Measurements from ENCODE around the gene CNNM1. TPM values are rescaled to one million over a fixed set of nuclear protein-coding genes. Genes with fewer than 3 reads are reported as not detected.

Gene CNNM1
- polyA plus RNA-seq, 1 experiment: 0.14 TPM

DNA sequence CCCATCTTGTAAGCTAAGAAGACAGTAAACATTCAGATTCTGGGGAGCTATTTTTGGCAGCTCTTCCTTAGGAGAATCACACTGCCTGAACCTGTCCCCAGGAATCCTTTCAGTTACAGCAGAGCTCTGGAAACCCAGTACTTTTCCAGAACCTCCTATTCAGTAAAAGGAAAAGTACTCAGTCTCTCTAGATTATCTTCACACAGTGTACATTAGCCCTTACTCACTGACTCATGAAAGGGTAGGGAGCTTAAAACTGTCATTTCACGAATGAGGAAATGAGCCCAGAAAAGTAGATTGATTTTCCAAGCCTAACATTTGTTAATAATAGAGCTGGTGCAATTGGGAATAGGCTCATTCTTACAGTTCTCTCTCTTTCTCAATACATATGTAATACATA lies 3.9 kb upstream of the CNNM1 start:
- peaks cover 10% of the 10 kb centered on the region for H3K27me3 ChIP-seq (ENCODE audit: control insufficient read depth, insufficient read depth, low read length)
- no peak overlapping the region for H3K27ac ChIP-seq (ENCODE audit: low read depth, low read length)
- H3K4me3 ChIP-seq (ENCODE audit: low read depth, low read length): no peak overlapping the region
- no peak for DNase-seq (ENCODE audit: low read depth, low spot score)
- peaks cover 4% of the 10 kb centered on the region; the same call in 1 of the 2 replicates for H3K9me3 ChIP-seq (ENCODE audit: control insufficient read depth, insufficient read depth, low read length)
- ChIA-PET POLR2A (no interaction called here), CTCF (interaction anchor here (0.5 kb wide), 1 partner anchor 586 kb away, joined by 3 read pairs; no protein-coding TSS in a partner anchor)
- TF ChIP-seq, protein P1, sequence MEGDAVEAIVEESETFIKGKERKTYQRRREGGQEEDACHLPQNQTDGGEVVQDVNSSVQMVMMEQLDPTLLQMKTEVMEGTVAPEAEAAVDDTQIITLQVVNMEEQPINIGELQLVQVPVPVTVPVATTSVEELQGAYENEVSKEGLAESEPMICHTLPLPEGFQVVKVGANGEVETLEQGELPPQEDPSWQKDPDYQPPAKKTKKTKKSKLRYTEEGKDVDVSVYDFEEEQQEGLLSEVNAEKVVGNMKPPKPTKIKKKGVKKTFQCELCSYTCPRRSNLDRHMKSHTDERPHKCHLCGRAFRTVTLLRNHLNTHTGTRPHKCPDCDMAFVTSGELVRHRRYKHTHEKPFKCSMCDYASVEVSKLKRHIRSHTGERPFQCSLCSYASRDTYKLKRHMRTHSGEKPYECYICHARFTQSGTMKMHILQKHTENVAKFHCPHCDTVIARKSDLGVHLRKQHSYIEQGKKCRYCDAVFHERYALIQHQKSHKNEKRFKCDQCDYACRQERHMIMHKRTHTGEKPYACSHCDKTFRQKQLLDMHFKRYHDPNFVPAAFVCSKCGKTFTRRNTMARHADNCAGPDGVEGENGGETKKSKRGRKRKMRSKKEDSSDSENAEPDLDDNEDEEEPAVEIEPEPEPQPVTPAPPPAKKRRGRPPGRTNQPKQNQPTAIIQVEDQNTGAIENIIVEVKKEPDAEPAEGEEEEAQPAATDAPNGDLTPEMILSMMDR (IDR thresholded peaks at IDR 0.05; ENCODE audit: low read depth, low read length): no peak

GRCh38 chr10:99326871-99327270 lies 2.3 kb upstream of the CNNM1 start:
- ChIA-PET POLR2A (no interaction called here), CTCF (no interaction called here)
- Histone ChIP-seq H3K4me3 (ENCODE audit: low read depth, low read length) (no peak overlapping the region), H3K27me3 (ENCODE audit: control insufficient read depth, insufficient read depth, low read length) (peaks cover 22% of the 10 kb centered on the region), H3K27ac (ENCODE audit: low read depth, low read length) (no peak overlapping the region), H3K9me3 (ENCODE audit: control insufficient read depth, insufficient read depth, low read length) (peaks cover 4% of the 10 kb centered on the region; the same call in 1 of the 2 replicates)
- no peak for DNase-seq (ENCODE audit: low read depth, low spot score)
- TF ChIP-seq, protein P1 (IDR thresholded peaks at IDR 0.05; ENCODE audit: low read depth, low read length): no peak

DNA sequence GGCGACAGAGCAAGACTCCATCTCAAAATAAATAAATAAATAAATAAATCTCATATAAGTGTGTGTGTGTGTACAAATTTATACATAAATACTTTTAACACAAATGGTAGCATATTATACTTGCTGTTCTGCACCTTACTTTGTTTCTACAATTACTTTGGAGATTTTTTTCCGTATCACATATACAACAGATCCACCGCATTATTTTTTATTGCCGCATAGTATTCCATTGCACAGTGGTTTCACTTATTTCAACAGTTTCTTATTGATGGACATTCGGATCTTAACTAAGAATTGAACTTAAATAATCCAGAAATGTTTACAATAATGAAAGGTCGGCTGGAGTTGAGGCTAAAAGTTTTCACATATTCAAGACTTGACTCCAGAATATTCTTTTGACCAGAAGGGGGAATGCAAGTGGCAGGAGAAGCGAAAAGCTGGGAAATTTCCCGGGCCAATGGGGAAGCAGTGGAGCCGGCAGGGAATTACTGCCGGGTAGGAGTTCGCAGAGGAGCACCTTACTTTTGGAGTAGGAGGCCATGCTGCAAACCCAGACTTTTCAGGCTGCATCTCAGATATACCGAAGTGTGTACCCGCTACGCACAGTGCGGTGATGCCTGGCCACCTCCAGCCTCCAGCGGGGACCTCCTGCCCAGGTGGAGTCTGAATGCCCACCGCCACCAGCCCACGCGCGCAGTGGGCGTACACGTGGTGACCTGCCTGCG lies 415 bp upstream of the CNNM1 start:
- TF ChIP-seq, protein P1 (IDR thresholded peaks at IDR 0.05; ENCODE audit: low read depth, low read length): no peak
- Histone ChIP-seq H3K27ac (ENCODE audit: low read depth, low read length) (no peak overlapping the region), H3K9me3 (ENCODE audit: control insufficient read depth, insufficient read depth, low read length) (peaks cover 4% of the 10 kb centered on the region; the same call in 1 of the 2 replicates), H3K27me3 (ENCODE audit: control insufficient read depth, insufficient read depth, low read length) (peaks cover 22% of the 10 kb centered on the region), H3K4me3 (ENCODE audit: low read depth, low read length) (peak overlapping the region; percentile 42)
- DNase-seq (ENCODE audit: low read depth, low spot score): no peak
- CTCF ChIA-PET: interaction anchor here (0.6 kb wide), 1 partner anchor 385 kb away, joined by 4 read pairs; no protein-coding TSS in a partner anchor
- POLR2A ChIA-PET: no interaction called here

DNA sequence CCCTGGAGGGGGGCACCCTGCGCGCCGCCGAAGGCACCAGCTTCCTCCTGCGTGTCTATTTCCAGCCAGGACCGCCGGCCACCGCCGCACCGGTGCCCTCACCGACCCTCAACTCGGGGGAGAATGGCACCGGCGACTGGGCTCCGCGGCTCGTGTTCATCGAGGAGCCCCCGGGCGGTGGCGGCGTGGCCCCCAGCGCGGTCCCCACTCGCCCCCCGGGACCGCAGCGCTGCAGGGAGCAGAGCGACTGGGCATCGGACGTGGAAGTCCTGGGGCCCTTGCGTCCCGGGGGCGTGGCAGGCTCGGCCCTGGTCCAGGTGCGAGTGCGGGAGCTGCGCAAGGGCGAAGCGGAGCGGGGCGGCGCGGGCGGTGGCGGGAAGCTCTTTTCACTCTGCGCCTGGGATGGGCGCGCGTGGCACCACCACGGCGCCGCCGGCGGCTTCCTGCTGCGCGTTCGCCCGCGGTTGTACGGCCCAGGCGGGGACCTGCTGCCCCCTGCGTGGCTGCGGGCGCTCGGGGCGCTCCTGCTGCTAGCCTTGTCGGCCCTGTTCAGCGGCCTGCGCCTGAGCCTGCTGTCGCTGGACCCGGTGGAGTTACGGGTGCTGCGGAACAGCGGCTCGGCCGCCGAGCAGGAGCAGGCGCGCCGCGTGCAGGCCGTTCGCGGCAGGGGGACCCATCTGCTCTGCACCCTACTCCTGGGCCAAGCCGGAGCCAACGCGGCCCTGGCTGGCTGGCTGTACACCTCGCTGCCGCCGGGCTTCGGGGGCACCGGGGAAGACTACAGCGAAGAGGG lies 594 bp downstream of the CNNM1 start:
- Histone ChIP-seq H3K27ac (ENCODE audit: low read depth, low read length) (no peak overlapping the region), H3K4me3 (ENCODE audit: low read depth, low read length) (peak overlapping the region; percentile 42), H3K9me3 (ENCODE audit: control insufficient read depth, insufficient read depth, low read length) (peaks cover 4% of the 10 kb centered on the region; the same call in 1 of the 2 replicates), H3K27me3 (ENCODE audit: control insufficient read depth, insufficient read depth, low read length) (peaks cover 22% of the 10 kb centered on the region)
- DNase-seq (ENCODE audit: low read depth, low spot score): no peak
- ChIA-PET POLR2A (no interaction called here), CTCF (no interaction called here)
- TF ChIP-seq, protein P1 (IDR thresholded peaks at IDR 0.05; ENCODE audit: low read depth, low read length): no peak

All from AG04450 (cell line).